GM12801 (cell line): ENCODE results near the gene LAIR2.

Experiments
- TF ChIP-seq, protein P1 (sequence below): IDR thresholded peaks from one replicate; pipeline ENCODE4 v1.5.1; 2011; ENCODE audit warnings: control low read depth; ENCODE audit not compliant: insufficient read length; ENCODE audit errors: extremely low read depth

LAIR2 gene

DNA sequence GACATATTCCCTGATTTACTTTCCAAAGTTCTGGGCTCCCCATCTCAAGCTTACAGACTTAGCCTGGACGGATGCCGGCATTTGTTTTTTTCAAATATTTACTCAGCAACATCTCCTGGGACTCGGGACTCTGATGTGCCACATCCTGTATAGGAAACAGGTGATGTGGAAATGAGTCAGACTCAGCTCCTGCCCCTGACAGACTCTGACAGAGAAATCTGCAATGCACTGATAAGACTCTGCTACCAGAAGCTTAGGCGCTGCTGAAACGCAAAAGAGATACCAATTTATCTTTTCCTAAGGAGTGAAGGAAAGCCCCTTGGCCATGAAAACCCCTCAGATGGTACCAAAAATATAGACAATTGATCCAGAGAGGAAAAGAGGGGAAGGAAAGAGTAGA, 16.2 kb downstream of the LAIR2 start:
- TF ChIP-seq, protein P1, sequence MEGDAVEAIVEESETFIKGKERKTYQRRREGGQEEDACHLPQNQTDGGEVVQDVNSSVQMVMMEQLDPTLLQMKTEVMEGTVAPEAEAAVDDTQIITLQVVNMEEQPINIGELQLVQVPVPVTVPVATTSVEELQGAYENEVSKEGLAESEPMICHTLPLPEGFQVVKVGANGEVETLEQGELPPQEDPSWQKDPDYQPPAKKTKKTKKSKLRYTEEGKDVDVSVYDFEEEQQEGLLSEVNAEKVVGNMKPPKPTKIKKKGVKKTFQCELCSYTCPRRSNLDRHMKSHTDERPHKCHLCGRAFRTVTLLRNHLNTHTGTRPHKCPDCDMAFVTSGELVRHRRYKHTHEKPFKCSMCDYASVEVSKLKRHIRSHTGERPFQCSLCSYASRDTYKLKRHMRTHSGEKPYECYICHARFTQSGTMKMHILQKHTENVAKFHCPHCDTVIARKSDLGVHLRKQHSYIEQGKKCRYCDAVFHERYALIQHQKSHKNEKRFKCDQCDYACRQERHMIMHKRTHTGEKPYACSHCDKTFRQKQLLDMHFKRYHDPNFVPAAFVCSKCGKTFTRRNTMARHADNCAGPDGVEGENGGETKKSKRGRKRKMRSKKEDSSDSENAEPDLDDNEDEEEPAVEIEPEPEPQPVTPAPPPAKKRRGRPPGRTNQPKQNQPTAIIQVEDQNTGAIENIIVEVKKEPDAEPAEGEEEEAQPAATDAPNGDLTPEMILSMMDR: no peak

DNA sequence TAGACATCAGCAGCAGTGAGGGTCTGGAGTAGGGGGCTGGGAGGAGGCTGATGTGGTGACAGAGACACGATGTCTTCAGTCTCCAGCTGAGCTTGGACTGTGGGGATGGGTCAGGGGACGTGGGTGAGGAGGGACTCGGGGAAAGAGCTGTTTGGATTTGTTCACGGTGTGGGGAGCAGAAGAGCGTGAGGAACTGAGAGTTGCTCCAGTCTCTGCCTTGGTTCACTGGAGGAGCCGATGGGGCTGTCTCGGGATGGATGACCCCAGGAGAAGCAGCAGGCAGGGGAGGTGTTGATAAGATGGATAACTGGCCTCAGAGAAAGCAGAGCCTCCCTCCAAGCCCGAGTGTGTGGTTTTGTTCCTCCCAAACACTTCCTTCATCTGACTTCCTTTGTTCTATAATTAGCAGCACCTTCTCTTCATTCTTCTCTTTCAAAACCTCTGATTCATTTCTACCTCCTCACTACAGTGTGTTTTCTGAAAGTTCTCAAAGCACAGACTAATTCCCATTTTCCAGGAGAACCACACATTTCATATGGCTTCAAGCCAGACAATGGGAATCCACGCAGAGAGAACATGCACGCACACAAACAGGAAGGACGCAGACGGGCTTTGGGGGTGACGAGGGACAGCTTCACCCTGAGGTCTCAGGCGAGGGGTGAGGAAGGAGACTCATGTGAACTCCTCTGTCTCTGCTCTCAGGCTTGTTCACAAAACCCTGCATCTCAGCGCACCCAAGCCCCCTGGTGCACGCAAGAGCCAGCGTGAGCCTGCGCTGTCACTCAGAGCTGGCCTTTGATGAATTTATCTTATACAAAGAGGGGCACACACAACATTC, 18.6 kb downstream of the LAIR2 start:
- TF ChIP-seq, protein P1: no peak

DNA sequence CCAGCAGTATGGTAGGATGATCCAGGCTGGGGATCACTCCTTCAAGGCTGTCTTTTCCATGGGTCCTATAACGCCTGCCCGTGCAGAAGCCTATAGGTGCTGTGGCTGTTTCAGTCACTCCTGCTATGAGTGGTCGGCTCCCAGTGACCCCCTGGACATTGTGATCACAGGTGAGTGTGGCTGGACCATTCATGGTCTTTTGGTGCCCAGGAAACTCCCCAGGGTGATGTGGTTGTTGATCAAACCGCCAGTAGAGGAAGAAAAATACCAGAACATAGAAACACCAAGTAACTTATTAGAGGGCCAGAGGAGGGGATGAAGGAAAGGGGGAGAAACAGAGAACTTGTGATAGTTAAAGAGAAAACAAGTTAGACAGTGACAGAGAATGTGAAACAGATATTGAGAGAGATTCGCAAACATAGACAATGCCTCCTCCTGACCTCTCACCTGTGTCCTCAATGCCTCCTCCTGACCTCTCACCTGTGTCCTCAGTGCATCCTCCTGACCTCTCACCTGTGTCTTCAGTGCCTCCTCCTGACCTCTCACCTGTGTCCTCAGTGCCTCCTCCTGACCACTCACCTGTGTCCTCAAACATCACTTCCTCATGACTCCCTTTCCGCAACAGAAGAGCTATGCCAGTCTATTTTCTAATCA, 19.4 kb downstream of the LAIR2 start:
- TF ChIP-seq, protein P1: no peak

DNA sequence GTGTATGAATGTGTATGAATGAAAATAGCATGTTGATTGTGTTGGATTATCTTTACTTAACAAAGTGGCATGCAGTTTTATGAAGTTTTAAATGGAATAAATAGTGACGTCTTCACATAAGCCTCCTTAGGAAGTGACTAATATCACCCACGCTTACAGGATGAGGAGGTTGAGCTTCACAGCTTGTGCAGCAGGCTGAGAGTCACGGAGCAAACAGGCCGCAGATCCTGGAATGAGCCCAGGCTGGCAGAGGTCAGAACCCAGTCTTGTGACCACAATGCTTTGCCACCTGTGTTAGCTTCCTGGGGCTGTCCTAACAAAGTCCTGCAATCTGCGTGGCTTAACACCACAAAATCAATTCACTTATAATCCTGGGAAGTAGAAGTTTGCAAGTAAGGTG, 20.8 kb downstream of the LAIR2 start:
- TF ChIP-seq, protein P1: no peak

DNA sequence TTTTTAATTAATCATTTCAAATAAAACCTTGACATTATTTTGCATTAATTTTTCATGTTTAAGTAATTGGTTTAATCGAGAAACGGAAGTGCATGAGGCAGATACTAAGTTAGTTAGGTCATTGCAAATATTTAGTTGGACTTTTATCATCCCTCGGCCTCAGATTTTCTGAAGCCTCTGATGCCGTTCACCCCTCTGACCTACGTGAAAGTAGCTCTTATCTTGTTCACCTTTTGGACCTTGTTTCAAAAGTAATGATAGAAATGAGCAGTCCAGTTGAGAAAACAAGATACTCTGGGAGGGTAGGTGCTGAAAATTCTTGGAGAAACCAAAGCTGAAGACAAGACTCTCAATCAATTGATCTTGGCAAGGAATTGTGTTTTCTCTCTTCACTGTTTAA, 23.0 kb downstream of the LAIR2 start:
- TF ChIP-seq, protein P1: no peak

DNA sequence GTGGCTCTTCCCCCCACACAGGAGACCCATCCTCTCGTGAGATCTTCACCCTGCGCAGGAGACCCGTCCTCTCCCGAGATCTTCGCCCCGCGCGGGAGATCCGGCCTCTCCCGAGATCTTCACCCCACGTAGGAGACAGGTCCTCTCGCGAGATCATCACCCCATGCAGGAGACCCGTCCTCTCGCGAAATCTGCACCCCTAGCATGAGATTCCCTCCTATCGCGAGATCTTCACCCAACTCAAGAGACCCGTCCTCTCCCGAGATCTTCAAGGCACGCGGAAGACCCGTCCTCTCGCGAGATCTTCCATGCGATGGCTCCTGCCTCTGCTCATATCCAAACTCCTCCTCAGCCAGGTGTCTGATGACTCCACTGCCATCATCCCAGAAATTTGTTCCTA, 24.3 kb downstream of the LAIR2 start:
- TF ChIP-seq, protein P1: no peak

DNA sequence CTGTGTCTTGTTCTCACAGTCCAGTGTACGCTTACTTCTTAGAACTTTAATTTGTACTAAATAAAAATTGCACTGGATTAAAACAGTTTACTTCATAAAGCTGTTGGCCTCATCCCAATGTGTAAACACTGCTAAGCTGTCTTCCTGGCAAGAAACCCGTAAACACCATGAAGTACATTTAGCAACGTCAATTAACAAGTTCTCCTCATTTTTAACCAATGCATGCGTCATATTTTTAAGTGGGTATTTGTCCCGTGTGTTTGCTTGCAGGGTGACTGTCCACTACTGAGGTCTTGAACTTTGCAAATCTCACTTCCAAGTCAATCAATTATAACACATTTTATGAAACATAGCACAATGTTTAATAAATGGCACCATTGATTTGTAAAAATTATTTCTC, 28.2 kb downstream of the LAIR2 start:
- TF ChIP-seq, protein P1: no peak
